Measurements from ENCODE around the gene GCN1.

DNA sequence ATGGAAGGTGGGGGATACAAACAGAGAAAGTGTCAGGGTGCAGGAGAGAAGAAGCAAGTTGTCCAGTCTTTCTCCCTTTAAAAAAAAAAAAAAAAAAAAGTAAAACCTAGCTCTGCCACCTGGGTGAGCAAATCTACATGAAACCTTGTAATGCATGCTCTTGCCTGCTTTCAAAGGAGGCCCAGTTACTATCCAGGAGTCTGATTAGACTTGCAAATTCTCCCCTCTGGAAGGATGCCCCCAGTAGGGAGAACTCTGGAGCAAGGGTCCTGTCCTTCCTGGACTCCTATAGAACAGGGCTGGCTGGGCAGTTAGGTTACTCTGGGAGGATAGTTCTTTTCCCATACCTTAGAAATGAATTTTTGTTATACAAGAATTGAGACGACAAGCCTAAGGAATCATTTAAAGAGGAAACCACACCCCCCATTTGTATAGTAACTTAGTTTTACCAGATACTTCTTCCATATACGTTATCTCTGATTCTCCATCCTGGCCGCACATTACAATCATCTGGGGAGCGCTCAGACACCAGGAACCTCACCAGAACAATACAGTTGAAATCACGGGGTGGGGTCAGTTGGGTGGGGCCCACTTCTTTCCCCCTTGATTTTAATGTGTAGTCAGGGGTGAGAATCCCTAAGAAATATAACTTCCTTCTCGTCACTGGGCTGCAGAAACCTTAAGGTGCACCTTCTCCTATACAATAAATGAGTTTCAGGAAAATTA lies 108.4 kb downstream of the GCN1 start:
- TF ChIP-seq, protein P1, sequence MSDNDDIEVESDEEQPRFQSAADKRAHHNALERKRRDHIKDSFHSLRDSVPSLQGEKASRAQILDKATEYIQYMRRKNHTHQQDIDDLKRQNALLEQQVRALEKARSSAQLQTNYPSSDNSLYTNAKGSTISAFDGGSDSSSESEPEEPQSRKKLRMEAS (IDR thresholded peaks at IDR 0.05; ENCODE audit: low read depth, low read length), result no peak
- TF ChIP-seq, protein P2, sequence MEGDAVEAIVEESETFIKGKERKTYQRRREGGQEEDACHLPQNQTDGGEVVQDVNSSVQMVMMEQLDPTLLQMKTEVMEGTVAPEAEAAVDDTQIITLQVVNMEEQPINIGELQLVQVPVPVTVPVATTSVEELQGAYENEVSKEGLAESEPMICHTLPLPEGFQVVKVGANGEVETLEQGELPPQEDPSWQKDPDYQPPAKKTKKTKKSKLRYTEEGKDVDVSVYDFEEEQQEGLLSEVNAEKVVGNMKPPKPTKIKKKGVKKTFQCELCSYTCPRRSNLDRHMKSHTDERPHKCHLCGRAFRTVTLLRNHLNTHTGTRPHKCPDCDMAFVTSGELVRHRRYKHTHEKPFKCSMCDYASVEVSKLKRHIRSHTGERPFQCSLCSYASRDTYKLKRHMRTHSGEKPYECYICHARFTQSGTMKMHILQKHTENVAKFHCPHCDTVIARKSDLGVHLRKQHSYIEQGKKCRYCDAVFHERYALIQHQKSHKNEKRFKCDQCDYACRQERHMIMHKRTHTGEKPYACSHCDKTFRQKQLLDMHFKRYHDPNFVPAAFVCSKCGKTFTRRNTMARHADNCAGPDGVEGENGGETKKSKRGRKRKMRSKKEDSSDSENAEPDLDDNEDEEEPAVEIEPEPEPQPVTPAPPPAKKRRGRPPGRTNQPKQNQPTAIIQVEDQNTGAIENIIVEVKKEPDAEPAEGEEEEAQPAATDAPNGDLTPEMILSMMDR (IDR thresholded peaks at IDR 0.05; ENCODE audit: low read depth, low read length), result no peak
- TF ChIP-seq POLR2A (IDR thresholded peaks at IDR 0.05; ENCODE audit: extremely low read depth, insufficient read length), result no peak

All from NB4 (cell line).